GM18870 (cell line): Measurements from ENCODE around the gene DEPDC7.
A peak's percentile ranks its signal among the peaks of the same experiment; 100 is the strongest.
"Not testable (repeated sequence)": the region's sequence is repeated elsewhere in the genome, so short reads cannot be mapped to it uniquely, and the experiment has no call there.

Source experiments
- ATAC-seq: cut with Tn5 transposase; IDR thresholded peaks from one replicate; pipeline ENCODE4 v1.9.1; 2021; ENCODE audit warnings: moderate library complexity; ENCODE audit not compliant: unreplicated experiment

The DEPDC7 gene

GRCh38 chr11:33015621-33016551, at the start of gene DEPDC7:
Gene DEPDC7 (plus strand): TSS chr11:33015878. CDS start chr11:33015956, 78 bp downstream.
- peak; percentile 41 for ATAC-seq

GRCh38 chr11:32968541-32968940, 47.1 kb upstream of the DEPDC7 start:
- ATAC-seq, result no peak

GRCh38 chr11:32972233-32972632, 43.4 kb upstream of the DEPDC7 start:
- ATAC-seq, result not testable (repeated sequence)

- ATAC-seq, result no peak
These were observed 42.9 kb upstream of the DEPDC7 start for GRCh38 chr11:32972781-32973180.

DNA sequence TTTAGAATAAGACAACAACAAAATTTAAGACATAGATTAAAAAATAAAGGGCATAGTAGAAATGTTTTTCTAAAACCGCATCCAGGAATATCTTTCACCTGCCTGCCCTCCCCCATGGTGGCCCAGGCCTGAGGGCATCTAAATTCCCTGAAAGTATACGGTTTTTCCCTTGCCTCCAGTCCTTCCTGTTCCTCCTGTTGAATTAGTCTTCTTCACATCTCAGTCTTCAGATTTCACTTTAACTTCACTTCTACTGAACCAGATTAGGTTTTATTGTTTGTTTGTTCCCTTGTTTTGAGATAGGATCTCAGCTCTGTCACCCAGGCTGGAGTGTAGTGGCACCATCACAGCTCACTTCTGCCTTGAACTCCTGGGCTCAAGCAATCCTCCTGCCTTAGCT, 33.1 kb upstream of the DEPDC7 start:
- no peak for ATAC-seq

GRCh38 chr11:32983506-32983905, 32.2 kb upstream of the DEPDC7 start:
- no peak for ATAC-seq

DNA sequence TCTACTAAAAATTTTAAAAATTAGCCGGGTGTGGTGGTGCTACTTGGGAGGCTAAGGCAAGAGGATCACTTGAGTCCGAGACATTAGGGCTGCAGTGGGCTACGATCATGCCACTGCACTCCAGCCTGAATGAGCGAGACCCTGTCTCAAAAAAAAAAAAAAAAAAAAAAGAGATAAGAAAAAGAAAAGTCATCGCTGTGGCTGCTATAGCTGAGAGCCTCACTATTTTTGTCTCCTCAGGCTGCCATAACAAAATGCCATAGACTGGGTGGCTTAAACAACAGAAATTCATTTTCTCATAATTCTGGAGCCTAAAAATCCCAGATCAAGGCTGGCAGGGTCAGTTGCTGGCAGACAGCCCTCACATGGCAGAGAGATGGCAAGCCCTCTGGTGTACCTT, 30.1 kb upstream of the DEPDC7 start:
- ATAC-seq, result no peak

GRCh38 chr11:32987851-32988250, 27.8 kb upstream of the DEPDC7 start:
- no peak for ATAC-seq

DNA sequence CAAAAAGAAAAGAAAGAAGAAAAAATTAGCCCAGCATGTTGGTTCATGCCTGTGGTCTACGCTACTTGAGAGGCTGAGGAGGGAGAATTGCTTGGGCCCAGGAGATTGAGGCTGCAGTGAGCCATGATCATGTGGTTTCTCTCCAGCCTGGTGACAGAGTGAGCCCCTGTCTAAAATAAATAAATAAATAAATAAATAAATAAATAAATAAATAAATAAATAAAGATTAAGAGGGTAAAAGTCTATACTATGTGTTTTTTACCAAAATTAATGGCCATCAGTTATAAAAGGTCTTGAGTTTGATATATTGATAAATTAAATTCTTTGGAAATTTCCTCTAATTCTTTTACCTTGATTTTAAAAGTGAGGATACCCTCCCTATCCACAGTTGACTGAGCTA, 25.2 kb upstream of the DEPDC7 start:
- no peak for ATAC-seq

GRCh38 chr11:32991427-32991826, 24.3 kb upstream of the DEPDC7 start:
- no peak for ATAC-seq

DNA sequence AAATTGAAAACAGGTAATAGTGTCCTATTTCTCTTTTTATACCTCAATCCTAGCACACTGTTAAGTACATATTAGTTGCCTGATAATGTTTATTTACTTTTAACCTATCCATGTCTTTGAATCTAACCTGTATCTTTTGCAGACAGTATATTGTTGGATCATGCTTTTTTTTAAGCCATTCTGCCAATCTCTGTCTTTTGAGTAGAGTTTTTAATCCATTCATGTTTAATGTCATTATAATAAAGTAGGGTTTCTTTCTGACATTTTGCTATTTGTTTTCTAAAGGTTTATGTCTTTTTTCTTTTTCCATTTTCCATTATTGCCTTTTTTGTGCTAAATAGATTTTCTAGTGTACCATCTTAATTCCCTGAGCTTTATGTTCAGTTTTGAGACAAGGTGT, 23.8 kb upstream of the DEPDC7 start:
- no peak for ATAC-seq

GRCh38 chr11:33000181-33000580, 15.5 kb upstream of the DEPDC7 start:
- no peak for ATAC-seq

DNA sequence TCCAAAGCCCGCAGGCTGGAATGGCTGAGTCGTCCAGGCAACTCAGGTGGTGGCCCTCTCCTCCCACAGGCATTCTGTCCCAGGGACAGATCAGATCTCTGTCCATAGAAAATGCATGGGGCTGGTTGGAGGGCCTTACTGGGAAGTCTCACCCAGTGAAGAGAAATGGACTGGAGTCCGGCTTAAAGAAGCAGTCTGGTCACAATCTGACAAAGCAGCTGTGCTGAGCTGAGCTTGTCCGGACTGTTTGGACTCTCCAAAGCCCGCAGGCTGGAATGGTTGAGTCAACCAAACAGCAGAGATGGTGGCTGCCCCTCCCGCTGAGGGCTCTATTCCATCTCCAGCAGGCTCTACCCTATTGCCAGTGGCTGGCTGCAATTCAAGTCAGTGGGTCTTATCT, 14.4 kb upstream of the DEPDC7 start:
- ATAC-seq, result no peak

DNA sequence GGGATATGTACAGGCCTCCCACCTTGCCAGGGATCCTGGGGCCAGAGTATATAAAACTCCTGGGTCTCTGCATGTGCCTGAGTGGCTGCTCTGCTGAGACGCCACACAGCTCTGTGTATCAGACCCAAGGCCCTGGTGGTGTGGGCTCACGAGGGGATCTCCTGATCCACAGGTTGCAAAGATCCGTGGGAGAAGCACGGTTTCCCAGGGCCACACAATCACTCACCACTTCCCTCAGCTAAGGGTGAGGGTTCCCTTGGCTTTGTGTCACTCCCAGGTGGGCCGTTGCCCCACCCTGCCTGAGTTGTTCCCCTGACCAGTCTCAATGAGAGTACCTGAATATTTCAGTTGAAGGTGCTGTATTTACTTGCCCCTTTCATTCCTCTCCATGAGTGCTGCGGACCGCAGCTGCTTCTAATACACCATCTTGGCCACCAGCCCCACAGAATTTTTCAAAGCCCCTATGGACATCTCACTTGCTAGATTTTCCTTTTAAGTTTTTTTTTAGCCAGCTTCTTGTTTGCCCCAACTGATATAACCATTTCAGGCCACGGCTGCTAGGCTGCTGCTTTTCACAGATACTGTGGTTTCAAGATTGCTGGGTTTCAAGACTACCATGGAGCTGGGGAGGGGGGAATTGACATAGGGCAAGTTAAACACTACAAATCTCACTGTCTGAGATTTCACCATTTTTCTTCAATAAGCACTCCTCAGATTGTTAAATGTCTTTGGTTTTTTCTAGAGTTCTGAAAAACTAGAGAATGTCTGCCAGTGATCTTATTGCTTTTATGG, 13.7 kb upstream of the DEPDC7 start:
- ATAC-seq, result no peak

GRCh38 chr11:33005175-33005574, 10.5 kb upstream of the DEPDC7 start:
- no peak for ATAC-seq

DNA sequence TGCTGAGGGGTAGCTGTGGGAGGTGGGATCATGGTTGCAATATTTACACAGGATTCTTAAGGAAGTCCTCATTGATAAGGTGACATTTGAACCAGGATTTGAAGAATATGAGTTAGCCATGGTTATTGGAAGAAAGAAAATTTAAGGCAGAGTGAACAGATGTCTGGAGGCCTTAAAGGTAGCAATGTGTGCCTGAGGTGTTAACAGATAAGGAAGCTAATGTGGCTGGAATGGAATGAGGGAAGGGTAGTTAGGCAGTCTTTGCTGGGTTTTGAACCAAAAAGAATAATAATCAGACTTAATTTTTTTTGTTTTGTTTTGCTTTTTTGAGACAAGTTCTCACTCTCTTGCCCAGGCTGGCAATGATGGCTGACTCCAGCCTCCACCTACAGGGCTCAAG, 9.7 kb upstream of the DEPDC7 start:
- no peak for ATAC-seq

GRCh38 chr11:33013755-33014154, 1.9 kb upstream of the DEPDC7 start:
- no peak for ATAC-seq

DNA sequence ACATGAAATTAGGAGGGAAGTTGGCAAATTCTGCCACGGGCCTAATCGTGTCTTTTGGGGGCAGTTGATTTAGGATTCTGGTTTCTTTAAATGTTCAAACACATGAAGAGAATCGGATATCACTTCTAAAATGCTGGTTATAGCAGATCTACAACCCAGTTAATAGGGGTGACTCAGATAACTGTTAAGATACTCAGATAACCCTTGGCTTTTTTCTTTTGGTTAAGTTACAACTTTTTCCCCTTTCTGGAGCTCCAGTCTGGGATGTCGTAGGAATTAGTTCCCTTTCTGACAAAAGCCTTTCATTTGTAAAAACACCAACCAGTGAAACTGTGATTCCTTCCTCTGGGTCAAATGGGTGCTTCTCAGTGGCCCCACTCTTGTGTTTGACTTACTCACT, 976 bp downstream of the DEPDC7 start:
- ATAC-seq, result no peak

- ATAC-seq, result no peak
These were observed 1.8 kb downstream of the DEPDC7 start for GRCh38 chr11:33017478-33017877.

DNA sequence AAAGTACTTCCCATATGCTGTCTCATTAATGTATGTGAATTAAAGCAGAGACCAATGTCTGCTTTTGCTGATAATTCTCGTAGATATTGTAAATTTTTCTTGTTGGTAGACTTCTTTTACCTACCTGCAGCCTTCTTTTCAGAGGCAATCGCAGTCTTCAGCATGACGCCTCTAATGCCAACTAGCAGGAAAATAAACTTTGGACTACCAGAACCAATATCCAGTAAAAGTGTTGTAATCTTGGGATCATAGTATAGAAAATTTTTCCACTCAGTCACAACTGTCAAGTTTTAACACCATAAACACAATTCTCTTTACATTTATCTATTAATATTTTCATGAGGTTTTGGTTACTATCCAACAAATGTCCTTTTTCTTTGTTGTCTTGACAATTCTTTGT, 2.3 kb downstream of the DEPDC7 start:
- no peak for ATAC-seq

- ATAC-seq, result no peak
These were observed 3.2 kb downstream of the DEPDC7 start for GRCh38 chr11:33018840-33019239.

GRCh38 chr11:33021501-33021900, 5.8 kb downstream of the DEPDC7 start:
- no peak for ATAC-seq
